Measurements from ENCODE around the gene CMIP. TPM values are rescaled to one million over a fixed set of nuclear protein-coding genes. Genes with fewer than 3 reads are reported as not detected.

The CMIP gene
- total RNA-seq, 1 donor from 2014 or later: 6.6 TPM

- peaks cover 81% of the 10 kb centered on the region for H3K79me2 ChIP-seq (ENCODE audit: low read depth)
- no peak overlapping the region for H3K27ac ChIP-seq
- H3K9me3 Mint-ChIP-seq: no peaks in the 10 kb centered on the region
These were observed 27.8 kb downstream of the CMIP start for GRCh38 chr16:81472391-81472790.

GRCh38 chr16:81473066-81473488 is 28.5 kb downstream of the CMIP start:
- peaks cover 18% of the 10 kb centered on the region for H3F3A ChIP-seq (ENCODE audit: low read depth)
- H4K20me1 ChIP-seq (ENCODE audit: low read depth): peaks cover 74% of the 10 kb centered on the region
- H3K79me2 ChIP-seq (ENCODE audit: low read depth): peaks cover 81% of the 10 kb centered on the region
- TF ChIP-seq, protein P1, sequence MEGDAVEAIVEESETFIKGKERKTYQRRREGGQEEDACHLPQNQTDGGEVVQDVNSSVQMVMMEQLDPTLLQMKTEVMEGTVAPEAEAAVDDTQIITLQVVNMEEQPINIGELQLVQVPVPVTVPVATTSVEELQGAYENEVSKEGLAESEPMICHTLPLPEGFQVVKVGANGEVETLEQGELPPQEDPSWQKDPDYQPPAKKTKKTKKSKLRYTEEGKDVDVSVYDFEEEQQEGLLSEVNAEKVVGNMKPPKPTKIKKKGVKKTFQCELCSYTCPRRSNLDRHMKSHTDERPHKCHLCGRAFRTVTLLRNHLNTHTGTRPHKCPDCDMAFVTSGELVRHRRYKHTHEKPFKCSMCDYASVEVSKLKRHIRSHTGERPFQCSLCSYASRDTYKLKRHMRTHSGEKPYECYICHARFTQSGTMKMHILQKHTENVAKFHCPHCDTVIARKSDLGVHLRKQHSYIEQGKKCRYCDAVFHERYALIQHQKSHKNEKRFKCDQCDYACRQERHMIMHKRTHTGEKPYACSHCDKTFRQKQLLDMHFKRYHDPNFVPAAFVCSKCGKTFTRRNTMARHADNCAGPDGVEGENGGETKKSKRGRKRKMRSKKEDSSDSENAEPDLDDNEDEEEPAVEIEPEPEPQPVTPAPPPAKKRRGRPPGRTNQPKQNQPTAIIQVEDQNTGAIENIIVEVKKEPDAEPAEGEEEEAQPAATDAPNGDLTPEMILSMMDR (IDR thresholded peaks at IDR 0.05): no peak
- no peak for TF ChIP-seq EZH2 (IDR thresholded peaks at IDR 0.05)
- no peak for TF ChIP-seq EZH2phosphoT487 (IDR thresholded peaks at IDR 0.05)
- H2AFZ ChIP-seq (replicated peaks): no peak overlapping the region
- H3K4me1 ChIP-seq: peaks cover 9% of the 10 kb centered on the region
- Mint-ChIP-seq H3K9me3 (no peaks in the 10 kb centered on the region), H3K27me3 (ENCODE audit: insufficient read depth, low read depth) (peaks cover 6% of the 10 kb centered on the region), H3K36me3 (peaks cover 14% of the 10 kb centered on the region), H3K27ac (peak overlapping the region; percentile 76), H3K4me1 (peaks cover 53% of the 10 kb centered on the region), H3K4me3 (peak overlapping the region; percentile 12)
- no peak overlapping the region for H3K27ac ChIP-seq
- H3K36me3 ChIP-seq: no peaks in the 10 kb centered on the region
- no peak overlapping the region for H3K4me2 ChIP-seq
- H3K9me3 ChIP-seq (ENCODE audit: low read depth): no peaks in the 10 kb centered on the region
- no peak for DNase-seq (ENCODE audit: low spot score)
- no peak overlapping the region for H3K9ac ChIP-seq
- H3K4me3 ChIP-seq: no peak overlapping the region
- H3K27me3 ChIP-seq: no peaks in the 10 kb centered on the region

More at GRCh38 chr16:81472391-81472790, 27.8 kb downstream of the CMIP start:
- TF ChIP-seq EZH2phosphoT487 (IDR thresholded peaks at IDR 0.05) (no peak), EZH2 (IDR thresholded peaks at IDR 0.05) (no peak)
- TF ChIP-seq, protein P1 (IDR thresholded peaks at IDR 0.05): no peak
- H3K36me3 ChIP-seq: no peaks in the 10 kb centered on the region
- H3K27me3 ChIP-seq: no peaks in the 10 kb centered on the region
- H2AFZ ChIP-seq (replicated peaks): no peak overlapping the region
- H3K4me2 ChIP-seq: no peak overlapping the region
- H3K27me3 Mint-ChIP-seq (ENCODE audit: insufficient read depth, low read depth): peaks cover 6% of the 10 kb centered on the region
- peaks cover 7% of the 10 kb centered on the region for H3K4me1 ChIP-seq
- peaks cover 75% of the 10 kb centered on the region for H4K20me1 ChIP-seq (ENCODE audit: low read depth)
- H3K27ac Mint-ChIP-seq: no peak overlapping the region
- no peaks in the 10 kb centered on the region for H3K9me3 ChIP-seq (ENCODE audit: low read depth)
- peaks cover 14% of the 10 kb centered on the region for H3K36me3 Mint-ChIP-seq
- H3K4me3 Mint-ChIP-seq: no peak overlapping the region
- H3F3A ChIP-seq (ENCODE audit: low read depth): peaks cover 18% of the 10 kb centered on the region
- H3K9ac ChIP-seq: no peak overlapping the region
- H3K4me1 Mint-ChIP-seq: peaks cover 49% of the 10 kb centered on the region
- no peak overlapping the region for H3K4me3 ChIP-seq
- no peak for DNase-seq (ENCODE audit: low spot score)

DNA sequence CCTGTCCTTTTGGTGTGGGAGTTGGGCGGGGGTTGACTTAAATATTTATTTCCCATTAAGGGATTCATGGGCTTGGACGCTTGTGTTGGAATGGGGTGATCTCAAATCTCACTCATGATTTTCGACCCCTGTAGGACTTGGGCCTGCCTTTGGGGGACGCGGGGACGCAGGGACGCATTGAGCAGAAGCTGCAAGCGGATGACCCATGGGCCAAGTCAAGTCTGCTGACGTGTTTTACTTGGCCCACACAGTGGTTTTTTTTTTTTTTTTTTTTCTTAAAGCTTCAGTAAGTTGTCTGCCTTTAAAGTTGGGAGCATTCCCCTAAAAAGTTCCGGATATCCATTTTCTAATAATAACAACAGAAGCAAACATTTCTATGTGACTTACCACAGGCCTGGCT is 28.9 kb downstream of the CMIP start:
- Histone ChIP-seq H3K79me2 (ENCODE audit: low read depth) (peaks cover 79% of the 10 kb centered on the region), H3K9ac (no peak overlapping the region), H3K4me3 (no peak overlapping the region), H3K9me3 (ENCODE audit: low read depth) (no peaks in the 10 kb centered on the region), H3K27ac (no peak overlapping the region), H4K20me1 (ENCODE audit: low read depth) (peaks cover 73% of the 10 kb centered on the region), H3K36me3 (no peaks in the 10 kb centered on the region), H3K4me2 (no peak overlapping the region), H3K27me3 (no peaks in the 10 kb centered on the region), H3K4me1 (peaks cover 14% of the 10 kb centered on the region), H2AFZ (replicated peaks) (no peak overlapping the region), H3F3A (ENCODE audit: low read depth) (peaks cover 18% of the 10 kb centered on the region)
- H3K36me3 Mint-ChIP-seq: peaks cover 16% of the 10 kb centered on the region
- peaks cover 6% of the 10 kb centered on the region for H3K27me3 Mint-ChIP-seq (ENCODE audit: insufficient read depth, low read depth)
- no peaks in the 10 kb centered on the region for H3K9me3 Mint-ChIP-seq
- no peak for DNase-seq (ENCODE audit: low spot score)
- H3K4me3 Mint-ChIP-seq: no peak overlapping the region
- TF ChIP-seq EZH2 (IDR thresholded peaks at IDR 0.05) (no peak), EZH2phosphoT487 (IDR thresholded peaks at IDR 0.05) (no peak)
- TF ChIP-seq, protein P1 (IDR thresholded peaks at IDR 0.05): no peak
- H3K27ac Mint-ChIP-seq: no peak overlapping the region
- peaks cover 54% of the 10 kb centered on the region for H3K4me1 Mint-ChIP-seq

Data from neural progenitor cell (in vitro differentiated cells).